ENCODE measurements around the gene ADAM10. TPM values are rescaled to one million over a fixed set of nuclear protein-coding genes. Genes with fewer than 3 reads are reported as not detected.

The ADAM10 gene
- total RNA-seq, 1 donor from 2014 or later = 147 TPM

GRCh38 chr15:58724466-58724865 is 25.0 kb downstream of the ADAM10 start:
- peaks cover 42% of the 10 kb centered on the region for H3K4me1 Mint-ChIP-seq (ENCODE audit: low read depth)
- H3K27me3 Mint-ChIP-seq (ENCODE audit: low read depth) = no peaks in the 10 kb centered on the region
- no peak for DNase-seq (ENCODE audit: low spot score)
- H3K27ac Mint-ChIP-seq (ENCODE audit: unreplicated experiment) = peak overlapping the region; percentile 60
- H3K9me3 Mint-ChIP-seq (ENCODE audit: low read depth) = no peaks in the 10 kb centered on the region
- peak; percentile 18 for TF ChIP-seq CTCF (IDR thresholded peaks at IDR 0.05)
- no peaks in the 10 kb centered on the region for H3K36me3 Mint-ChIP-seq (ENCODE audit: low read depth)
- no peak overlapping the region for H3K4me3 Mint-ChIP-seq (ENCODE audit: unreplicated experiment)

GRCh38 chr15:58717357-58717756 is 32.1 kb downstream of the ADAM10 start:
- Mint-ChIP-seq H3K4me1 (ENCODE audit: low read depth) (peaks cover 10% of the 10 kb centered on the region), H3K27me3 (ENCODE audit: low read depth) (no peaks in the 10 kb centered on the region), H3K9me3 (ENCODE audit: low read depth) (no peaks in the 10 kb centered on the region), H3K4me3 (ENCODE audit: unreplicated experiment) (no peak overlapping the region), H3K36me3 (ENCODE audit: low read depth) (peaks cover 2% of the 10 kb centered on the region), H3K27ac (ENCODE audit: unreplicated experiment) (no peak overlapping the region)
- no peak for TF ChIP-seq CTCF (IDR thresholded peaks at IDR 0.05)
- no peak for DNase-seq (ENCODE audit: low spot score)

GRCh38 chr15:58716027-58716426 is 33.5 kb downstream of the ADAM10 start:
- Mint-ChIP-seq H3K27me3 (ENCODE audit: low read depth) (no peaks in the 10 kb centered on the region), H3K9me3 (ENCODE audit: low read depth) (no peaks in the 10 kb centered on the region), H3K36me3 (ENCODE audit: low read depth) (peaks cover 2% of the 10 kb centered on the region), H3K4me3 (ENCODE audit: unreplicated experiment) (no peak overlapping the region), H3K27ac (ENCODE audit: unreplicated experiment) (no peak overlapping the region), H3K4me1 (ENCODE audit: low read depth) (peaks cover 8% of the 10 kb centered on the region)
- DNase-seq (ENCODE audit: low spot score) = no peak
- TF ChIP-seq CTCF (IDR thresholded peaks at IDR 0.05) = no peak

- Mint-ChIP-seq H3K27me3 (ENCODE audit: low read depth) (no peaks in the 10 kb centered on the region), H3K4me1 (ENCODE audit: low read depth) (peaks cover 5% of the 10 kb centered on the region), H3K36me3 (ENCODE audit: low read depth) (peaks cover 2% of the 10 kb centered on the region), H3K4me3 (ENCODE audit: unreplicated experiment) (no peak overlapping the region), H3K9me3 (ENCODE audit: low read depth) (no peaks in the 10 kb centered on the region), H3K27ac (ENCODE audit: unreplicated experiment) (no peak overlapping the region)
- no peak for DNase-seq (ENCODE audit: low spot score)
- no peak for TF ChIP-seq CTCF (IDR thresholded peaks at IDR 0.05)
These were observed 34.1 kb downstream of the ADAM10 start for GRCh38 chr15:58715266-58715917.

- no peaks in the 10 kb centered on the region for H3K4me1 Mint-ChIP-seq (ENCODE audit: low read depth)
- H3K36me3 Mint-ChIP-seq (ENCODE audit: low read depth) = no peaks in the 10 kb centered on the region
- no peaks in the 10 kb centered on the region for H3K9me3 Mint-ChIP-seq (ENCODE audit: low read depth)
- no peaks in the 10 kb centered on the region for H3K27me3 Mint-ChIP-seq (ENCODE audit: low read depth)
- no peak overlapping the region for H3K27ac Mint-ChIP-seq (ENCODE audit: unreplicated experiment)
- TF ChIP-seq CTCF (IDR thresholded peaks at IDR 0.05) = no peak
- no peak overlapping the region for H3K4me3 Mint-ChIP-seq (ENCODE audit: unreplicated experiment)
- no peak for DNase-seq (ENCODE audit: low spot score)
These were observed 38.8 kb downstream of the ADAM10 start for GRCh38 chr15:58710701-58711100.
